HAP-1 (cell line): ENCODE data around the gene SPHKAP.
A peak's percentile ranks its signal among the peaks of the same experiment; 100 is the strongest.
"Not testable (repeated sequence)": the region's sequence is repeated elsewhere in the genome, so short reads cannot be mapped to it uniquely, and the experiment has no call there.

ENCODE experiments used
- DNase-seq, 2 experiments: peaks; one replicate each; pipeline ENCODE4 v3.0.0-alpha.2; 2016 to 2020; ENCODE audit warnings: low spot score in 2 of 2
- H3K27me3 ChIP-seq: fragments of 250-450 bp; sonication (Bioruptor Pico); 2 replicates; pipeline ENCODE4 v1.5.1; 2020; ENCODE audit warnings: low read depth, mild to moderate bottlenecking, moderate library complexity
- H3K36me3 ChIP-seq: fragments of 250-450 bp; sonication (Bioruptor Pico); replicated peaks from 2 replicates; pipeline ENCODE4 v1.5.1; 2020; ENCODE audit warnings: mild to moderate bottlenecking
- H3K4me1 ChIP-seq: fragments of 250-450 bp; sonication (Bioruptor Pico); 2 replicates; pipeline ENCODE4 v1.5.1; 2020; ENCODE audit warnings: mild to moderate bottlenecking
- H3K4me3 ChIP-seq: fragments of 250-450 bp; sonication (Bioruptor Pico); 2 replicates; pipeline ENCODE4 v1.5.1; 2020; ENCODE audit warnings: mild to moderate bottlenecking, moderate library complexity
- H3K9me3 ChIP-seq: fragments of 250-450 bp; sonication (Bioruptor Pico); 2 replicates; pipeline ENCODE4 v1.5.1; 2020; ENCODE audit warnings: mild to moderate bottlenecking, moderate library complexity
- in situ Hi-C: fragments of 300-500 bp; cut with MboI; formaldehyde crosslinking; loops from 3 replicates; pipeline ENCODE4 v1.14.3; 2020; ENCODE audit warnings: low sequenced_read_pairs, inconsistent platforms, mixed read lengths

The SPHKAP gene

DNA sequence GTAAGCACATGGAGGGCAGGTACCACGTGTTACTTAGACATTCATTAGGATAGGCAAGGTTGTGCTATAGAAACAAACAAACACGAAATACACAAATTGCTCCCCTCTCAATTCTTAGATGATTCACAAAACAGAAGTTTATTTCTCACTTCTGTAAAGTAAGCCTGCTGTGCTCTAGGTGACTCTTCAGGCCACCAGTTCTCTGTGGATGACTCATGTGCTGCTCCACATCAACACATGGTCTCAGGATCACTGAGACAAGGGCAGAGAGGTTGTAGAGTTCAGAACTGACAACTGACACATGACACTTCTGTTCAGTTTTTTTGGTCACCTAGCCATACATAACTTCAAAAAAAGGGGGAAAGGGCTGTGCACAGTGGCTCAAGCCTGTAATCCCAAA, 239.5 kb downstream of the SPHKAP start:
- H3K27me3 ChIP-seq: no peaks in the 10 kb centered on the region
- DNase-seq: no peak
- H3K4me3 ChIP-seq: no peak overlapping the region
- in situ Hi-C loops: loop anchor here (25.0 kb wide), 1 partner anchor 720 kb away; no protein-coding TSS in a partner anchor
- no peaks in the 10 kb centered on the region for H3K9me3 ChIP-seq
- H3K4me1 ChIP-seq: no peaks in the 10 kb centered on the region
- H3K36me3 ChIP-seq: no peaks in the 10 kb centered on the region

DNA sequence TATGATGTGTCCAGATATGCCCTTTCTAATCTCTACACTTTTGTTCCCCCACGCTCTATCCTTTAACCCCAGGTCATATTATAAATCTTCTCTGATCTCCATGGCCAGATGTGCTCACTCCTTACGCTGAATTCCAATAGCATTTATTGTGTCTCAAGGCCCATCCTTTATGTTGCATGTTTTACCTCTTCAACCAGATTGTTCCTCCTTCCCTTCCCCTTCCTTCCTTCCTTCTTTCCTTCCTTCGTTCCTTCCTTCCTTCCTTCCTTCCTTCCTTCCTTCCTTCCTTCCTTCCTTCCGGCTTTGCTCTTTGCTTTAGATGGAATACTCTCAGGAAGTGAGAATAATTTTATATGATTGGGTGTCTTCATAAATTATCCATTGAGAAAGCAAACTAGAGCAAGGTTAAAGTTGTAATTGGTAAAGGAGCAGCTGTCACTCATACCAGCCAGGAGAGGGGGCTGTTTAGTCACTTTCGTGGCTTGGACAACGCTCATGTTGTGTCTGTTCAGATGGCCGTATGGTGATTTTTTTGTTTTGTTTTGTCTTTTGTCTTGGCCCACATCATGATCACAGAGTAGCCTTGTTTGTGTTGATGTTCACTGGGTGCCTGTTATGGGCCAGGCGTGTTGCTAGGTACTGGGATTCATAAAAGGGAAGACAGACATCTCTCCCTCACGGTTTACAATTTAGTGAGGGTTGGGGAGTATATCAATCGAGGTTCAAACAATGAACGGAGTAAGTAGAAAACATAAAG, 242.0 kb downstream of the SPHKAP start:
- in situ Hi-C loops: loop anchor here (25.0 kb wide), 1 partner anchor 723 kb away; no protein-coding TSS in a partner anchor
- no peak overlapping the region for H3K4me3 ChIP-seq
- DNase-seq: peak; percentile 61 to 62

DNA sequence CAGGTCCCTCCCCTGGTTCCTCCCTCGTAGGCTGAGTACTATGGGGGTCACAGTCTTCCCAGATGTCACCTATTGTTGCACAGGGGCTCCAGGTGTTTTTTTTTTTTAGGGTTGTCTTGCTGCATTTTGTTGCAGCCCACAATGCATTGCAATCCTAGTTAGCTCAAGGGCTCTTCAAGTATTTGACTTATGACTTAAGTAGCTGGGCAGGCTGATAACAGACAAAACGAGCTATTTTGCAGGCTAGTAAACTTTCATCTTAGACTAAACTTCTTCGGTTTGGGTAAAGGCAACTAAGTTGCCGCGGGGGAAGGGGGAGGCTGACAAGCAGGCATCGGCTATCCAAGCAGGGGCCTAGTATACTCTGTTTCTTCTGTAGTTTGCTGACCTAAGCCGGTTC, 245.2 kb downstream of the SPHKAP start:
- in situ Hi-C loops: loop anchor here (25.0 kb wide), 1 partner anchor 726 kb away; no protein-coding TSS in a partner anchor
- DNase-seq: not testable (repeated sequence)

More for the DNA sequence above, 242.0 kb downstream of the SPHKAP start:
- Histone ChIP-seq H3K9me3 (no peaks in the 10 kb centered on the region), H3K36me3 (no peaks in the 10 kb centered on the region), H3K4me1 (no peaks in the 10 kb centered on the region), H3K27me3 (no peaks in the 10 kb centered on the region)

DNA sequence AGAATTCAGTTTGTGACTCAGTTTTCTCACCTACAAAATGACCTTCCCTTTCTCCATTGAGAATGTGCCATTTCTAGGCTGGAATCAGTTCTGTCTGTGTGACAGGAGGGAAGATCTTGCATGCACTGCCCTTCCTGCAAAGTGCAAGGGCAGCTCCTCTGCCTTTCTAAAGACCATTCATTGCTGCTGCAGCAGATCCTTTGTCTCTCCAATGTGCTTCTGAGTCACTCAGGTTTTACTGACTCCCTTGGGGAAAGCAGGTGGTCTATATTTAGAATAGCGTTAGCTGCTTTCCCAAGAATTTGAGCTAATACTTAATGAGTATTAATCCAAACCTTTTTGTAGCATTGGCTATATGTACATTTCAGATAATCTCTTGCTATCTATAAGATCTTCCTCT, 247.6 kb downstream of the SPHKAP start:
- Histone ChIP-seq H3K4me3 (no peak overlapping the region), H3K36me3 (no peaks in the 10 kb centered on the region), H3K4me1 (no peaks in the 10 kb centered on the region), H3K9me3 (no peaks in the 10 kb centered on the region), H3K27me3 (no peaks in the 10 kb centered on the region)
- peak; percentile 30 to 42 for DNase-seq
- in situ Hi-C loops: loop anchor here (25.0 kb wide), 1 partner anchor 728 kb away; no protein-coding TSS in a partner anchor

More for the DNA sequence above, 245.2 kb downstream of the SPHKAP start:
- not testable (repeated sequence) for H3K9me3 ChIP-seq, H3K27me3 ChIP-seq, H3K36me3 ChIP-seq, H3K4me3 ChIP-seq, H3K4me1 ChIP-seq

DNA sequence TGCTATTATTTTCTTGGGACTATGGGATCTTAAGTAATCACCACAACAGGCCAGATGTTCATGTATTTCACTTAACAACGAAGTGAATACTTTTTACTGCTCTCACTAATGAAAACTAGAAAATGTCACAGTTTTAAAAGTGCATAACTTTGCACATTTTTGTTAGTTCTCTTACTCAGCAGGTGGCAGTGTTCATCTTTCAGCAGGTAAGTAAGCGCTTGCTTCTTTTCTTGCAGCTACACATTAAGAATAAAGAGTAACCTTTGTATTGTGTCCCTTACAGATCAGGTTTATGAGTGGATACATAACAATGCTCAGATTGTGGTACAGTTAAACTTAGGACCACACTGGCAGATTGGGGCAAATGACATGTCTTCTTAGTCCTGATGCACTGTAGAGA, 249.1 kb downstream of the SPHKAP start:
- Histone ChIP-seq H3K4me3 (no peak overlapping the region), H3K27me3 (no peaks in the 10 kb centered on the region), H3K9me3 (no peaks in the 10 kb centered on the region), H3K4me1 (no peaks in the 10 kb centered on the region), H3K36me3 (no peaks in the 10 kb centered on the region)
- in situ Hi-C loops: loop anchor here (25.0 kb wide), 1 partner anchor 730 kb away; no protein-coding TSS in a partner anchor
- DNase-seq: no peak

DNA sequence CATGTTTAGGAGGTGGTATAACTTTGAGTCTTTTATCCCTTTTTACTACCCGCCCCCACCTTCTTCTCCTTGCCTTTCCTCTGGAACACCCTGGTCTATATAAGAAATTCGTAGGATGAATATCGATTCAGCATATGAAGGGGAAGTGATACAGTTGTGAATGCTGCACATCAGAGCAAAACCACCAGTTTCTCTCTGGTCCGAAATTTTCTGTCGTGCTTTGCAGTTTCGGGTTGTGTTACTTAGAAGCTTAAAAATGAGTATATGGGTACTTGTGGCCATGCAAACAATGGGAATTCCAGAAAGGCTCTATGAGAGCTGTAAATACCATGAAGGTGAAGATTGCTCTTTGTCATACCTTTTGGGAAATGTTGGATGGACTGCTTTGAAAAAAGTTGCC, 249.5 kb downstream of the SPHKAP start:
- Histone ChIP-seq H3K4me1 (no peaks in the 10 kb centered on the region), H3K4me3 (no peak overlapping the region), H3K36me3 (no peaks in the 10 kb centered on the region), H3K27me3 (no peaks in the 10 kb centered on the region), H3K9me3 (no peaks in the 10 kb centered on the region)
- in situ Hi-C loops: loop anchor here (25.0 kb wide), 1 partner anchor 730 kb away; no protein-coding TSS in a partner anchor
- no peak for DNase-seq
